Hepatocyte (in vitro differentiated cells): ENCODE measurements around the gene FAM227B.

Source experiments
- CTCF ChIP-seq: fragments of 200-600 bp; sonication (generic); IDR thresholded peaks from 2 replicates; pipeline ENCODE4 v1.5.1; 2016; ENCODE audit warnings: antibody characterized with exemption, mild to moderate bottlenecking; ENCODE audit not compliant: poor library complexity
- EZH2 ChIP-seq: fragments of 200-600 bp; sonication (generic); IDR thresholded peaks from 2 replicates; pipeline ENCODE4 v1.6.1; 2016; ENCODE audit warnings: antibody characterized with exemption, mild to moderate bottlenecking, borderline replicate concordance
- EZH2phosphoT487 ChIP-seq: fragments of 200-600 bp; sonication (generic); IDR thresholded peaks from one replicate; pipeline ENCODE4 v1.6.1; 2018; ENCODE audit warnings: antibody characterized with exemption, mild to moderate bottlenecking, low read depth, moderate library complexity; ENCODE audit not compliant: unreplicated experiment, severe bottlenecking

DNA sequence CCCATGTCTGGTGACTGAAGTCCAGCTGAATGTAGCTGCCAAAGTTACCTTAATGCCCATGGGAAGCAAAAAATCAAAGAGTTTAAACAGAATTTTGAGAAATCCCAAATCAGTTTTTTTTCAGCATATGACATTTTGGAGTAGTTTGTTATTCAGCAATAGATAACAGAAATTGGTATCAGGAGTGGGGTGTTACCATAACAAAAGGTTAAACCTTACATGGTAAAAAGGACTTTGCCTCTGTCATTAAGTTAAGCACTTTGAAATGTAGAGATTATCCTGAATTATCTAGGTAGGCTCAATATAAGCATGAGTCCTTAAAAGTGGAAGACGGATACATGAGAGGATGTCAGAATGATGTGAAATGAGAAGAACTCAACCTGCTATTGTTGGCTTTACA is 32.3 kb upstream of the FAM227B start:
- TF ChIP-seq CTCF: no peak
- no peak for TF ChIP-seq EZH2phosphoT487
- no peak for TF ChIP-seq EZH2
